HG02763 (cell line): ENCODE measurements around the gene SMAD7.

Experiments used
- ATAC-seq: cut with Tn5 transposase; IDR thresholded peaks from one replicate; pipeline ENCODE4 v1.9.1; 2021; ENCODE audit warnings: mild to moderate bottlenecking, moderate library complexity; ENCODE audit not compliant: unreplicated experiment

Gene SMAD7, protein sequence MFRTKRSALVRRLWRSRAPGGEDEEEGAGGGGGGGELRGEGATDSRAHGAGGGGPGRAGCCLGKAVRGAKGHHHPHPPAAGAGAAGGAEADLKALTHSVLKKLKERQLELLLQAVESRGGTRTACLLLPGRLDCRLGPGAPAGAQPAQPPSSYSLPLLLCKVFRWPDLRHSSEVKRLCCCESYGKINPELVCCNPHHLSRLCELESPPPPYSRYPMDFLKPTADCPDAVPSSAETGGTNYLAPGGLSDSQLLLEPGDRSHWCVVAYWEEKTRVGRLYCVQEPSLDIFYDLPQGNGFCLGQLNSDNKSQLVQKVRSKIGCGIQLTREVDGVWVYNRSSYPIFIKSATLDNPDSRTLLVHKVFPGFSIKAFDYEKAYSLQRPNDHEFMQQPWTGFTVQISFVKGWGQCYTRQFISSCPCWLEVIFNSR

DNA sequence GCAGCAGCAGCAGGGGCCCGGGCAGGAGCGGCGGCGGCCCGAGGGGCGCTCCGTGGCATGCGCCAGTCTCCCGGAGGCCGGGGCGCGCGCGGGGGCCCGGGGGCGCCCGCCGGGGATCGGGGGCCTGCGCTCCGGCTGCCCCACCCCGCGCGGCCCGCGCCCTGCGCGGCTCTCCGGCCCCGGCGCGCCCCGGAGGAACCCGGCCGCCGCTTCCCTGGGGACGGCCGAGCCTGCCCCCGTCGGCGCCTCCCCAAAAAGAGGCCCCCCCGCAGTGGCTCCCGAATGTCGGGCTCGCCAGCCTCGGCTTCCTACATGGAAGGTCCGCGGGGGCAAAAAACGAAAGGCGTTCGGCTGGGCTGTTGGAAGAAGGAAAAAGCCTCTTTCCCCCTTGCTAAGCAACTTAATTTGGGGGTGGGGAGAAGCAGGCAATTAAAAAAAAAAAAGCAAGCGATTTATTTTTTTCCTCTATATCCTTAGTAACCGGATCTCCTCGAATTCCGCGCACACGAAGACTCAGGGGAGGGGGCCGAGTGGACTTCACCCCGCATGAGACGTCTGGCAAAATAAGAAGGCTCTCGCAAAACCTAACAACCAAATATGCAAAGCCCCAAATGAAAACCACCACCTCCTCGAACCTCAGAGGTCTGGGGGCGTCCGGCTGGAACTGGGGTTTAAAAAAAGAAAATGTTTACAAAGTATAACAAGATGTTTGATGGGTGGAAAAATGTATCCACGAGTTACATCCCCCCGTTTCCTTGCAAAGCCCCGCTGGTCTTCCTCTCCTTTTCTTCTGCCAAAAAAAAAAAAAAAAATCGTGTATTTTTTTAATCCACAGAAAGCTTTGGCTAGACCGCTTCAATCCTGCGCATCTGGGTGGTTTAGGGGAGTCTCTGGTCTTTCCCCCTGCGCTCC, at the start of gene SMAD7:
Gene SMAD7 (minus strand): TSS at position 430 of the 912 bp plus-strand sequence. CDS start 541 bp downstream, outside the sequence.
- ATAC-seq: no peak

DNA sequence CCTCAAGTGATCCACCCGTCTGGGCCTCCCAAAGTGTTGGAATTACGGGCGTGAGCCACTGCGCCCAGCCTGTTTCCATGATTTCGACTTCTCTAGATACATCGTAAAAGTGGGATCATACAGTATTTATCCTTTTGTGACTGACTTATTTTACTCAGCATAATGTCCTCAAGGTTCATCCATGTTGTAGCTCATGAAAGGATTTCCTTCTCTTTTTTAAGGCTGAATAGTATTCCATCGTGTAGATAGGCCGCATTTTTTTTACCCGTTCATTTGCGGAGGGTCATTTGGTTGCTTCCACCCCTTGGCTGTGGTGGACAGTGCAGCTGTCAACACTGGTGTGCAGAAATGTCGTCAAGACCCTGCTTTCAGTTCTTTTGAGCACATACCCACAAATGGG, 48.8 kb upstream of the SMAD7 start:
- no peak for ATAC-seq

DNA sequence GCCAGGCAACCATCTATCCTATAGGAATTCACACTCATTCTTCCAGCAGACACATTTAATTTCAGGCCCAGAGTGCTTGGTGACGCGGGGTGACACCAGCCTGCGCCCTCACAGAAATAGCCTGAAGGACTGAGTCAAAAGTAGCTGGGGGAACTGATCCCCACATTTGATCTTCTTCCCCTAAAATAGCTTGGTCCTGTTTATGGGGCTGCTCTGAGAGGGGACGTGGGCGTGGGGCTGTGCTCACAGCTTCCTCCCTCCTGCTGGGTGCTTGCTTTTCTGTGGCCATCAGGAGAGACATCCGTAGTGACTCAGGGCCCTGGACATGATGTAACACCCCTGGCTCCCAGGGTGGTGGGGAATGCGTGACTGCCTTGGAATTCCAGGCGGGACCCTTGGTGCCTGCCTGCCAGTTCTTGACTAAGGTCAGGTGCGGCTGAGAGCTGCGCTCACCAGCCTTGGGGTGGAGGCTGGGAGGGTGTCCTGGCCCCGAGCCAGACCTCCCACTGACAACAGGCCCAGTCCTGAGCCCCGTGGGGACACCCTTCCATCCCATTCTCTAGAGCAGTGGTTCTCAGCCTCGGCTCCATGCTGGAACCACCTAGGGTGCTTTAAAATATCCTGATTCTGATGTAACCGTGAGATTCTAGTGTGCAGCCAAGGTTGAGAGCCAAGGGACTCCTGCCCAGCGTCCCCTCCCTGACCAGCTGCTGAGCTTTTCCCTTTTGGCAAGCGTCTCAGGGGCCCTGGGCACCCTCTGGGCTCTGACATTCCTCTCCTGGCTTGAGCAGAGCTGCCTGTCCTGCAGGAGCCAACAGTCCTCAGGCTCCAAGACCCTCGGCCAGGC, 47.4 kb upstream of the SMAD7 start:
- ATAC-seq: no peak

DNA sequence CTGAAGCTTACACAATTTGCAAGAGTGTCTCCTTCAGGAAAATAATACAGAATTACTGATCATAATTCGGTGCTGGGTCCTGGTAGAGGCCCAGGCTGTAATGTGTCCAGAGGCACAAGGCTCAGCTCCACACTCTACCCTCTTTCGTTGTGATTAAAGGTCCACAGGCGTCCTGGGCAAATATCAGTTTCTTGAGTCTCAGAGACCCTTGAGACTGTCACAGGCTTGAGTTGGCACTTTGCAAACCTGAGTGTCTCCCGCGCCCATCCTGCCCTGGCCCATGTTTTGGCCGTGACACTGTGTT, 46.9 kb upstream of the SMAD7 start:
- no peak for ATAC-seq

DNA sequence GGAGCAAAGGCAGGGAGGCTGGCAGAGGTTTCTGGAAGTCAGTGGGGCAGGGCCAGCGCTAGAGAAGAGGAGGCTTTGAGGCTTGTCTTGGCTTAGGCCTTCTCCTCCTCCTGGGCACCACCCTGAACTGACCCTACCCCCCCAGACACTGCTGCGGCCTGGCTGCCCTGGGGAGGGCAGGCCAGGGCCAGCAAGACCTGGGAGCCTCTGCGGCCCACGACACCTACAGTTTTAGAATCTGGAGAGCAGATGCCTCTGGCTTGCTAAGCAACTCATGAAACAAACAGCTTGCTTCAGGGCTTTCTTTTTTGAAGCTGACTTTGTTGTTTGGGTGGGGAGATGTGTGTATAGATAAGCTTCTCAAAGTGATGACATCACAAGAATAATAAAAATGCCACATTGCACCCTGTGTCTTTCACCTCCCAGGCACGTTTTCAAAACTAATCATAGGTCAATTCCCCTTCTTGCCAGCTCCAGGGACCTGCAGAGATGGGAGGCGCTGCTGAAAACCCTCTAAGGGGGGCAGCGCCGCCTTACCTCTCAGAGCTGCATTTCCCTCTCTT, 46.2 kb upstream of the SMAD7 start:
- ATAC-seq: no peak

DNA sequence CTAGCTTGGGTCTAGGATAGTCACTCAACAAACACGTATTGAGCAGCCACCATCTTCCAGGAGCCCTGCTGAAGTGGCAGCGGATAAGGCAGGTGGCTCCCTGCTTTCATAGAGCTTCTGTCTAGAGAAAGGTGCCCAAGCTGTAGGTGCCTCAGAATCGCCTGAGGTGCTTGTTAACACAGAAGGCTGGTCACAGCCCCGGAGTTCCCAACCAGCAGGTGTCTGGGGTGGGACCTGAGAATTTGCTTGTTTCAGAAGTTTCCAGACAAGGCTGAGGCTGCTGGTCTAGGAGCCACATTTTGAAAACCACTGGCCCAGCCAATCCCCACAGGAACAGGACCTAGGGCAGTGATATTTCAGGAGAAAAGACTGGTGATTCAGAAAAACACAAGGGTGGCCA, 45.3 kb upstream of the SMAD7 start:
- no peak for ATAC-seq

DNA sequence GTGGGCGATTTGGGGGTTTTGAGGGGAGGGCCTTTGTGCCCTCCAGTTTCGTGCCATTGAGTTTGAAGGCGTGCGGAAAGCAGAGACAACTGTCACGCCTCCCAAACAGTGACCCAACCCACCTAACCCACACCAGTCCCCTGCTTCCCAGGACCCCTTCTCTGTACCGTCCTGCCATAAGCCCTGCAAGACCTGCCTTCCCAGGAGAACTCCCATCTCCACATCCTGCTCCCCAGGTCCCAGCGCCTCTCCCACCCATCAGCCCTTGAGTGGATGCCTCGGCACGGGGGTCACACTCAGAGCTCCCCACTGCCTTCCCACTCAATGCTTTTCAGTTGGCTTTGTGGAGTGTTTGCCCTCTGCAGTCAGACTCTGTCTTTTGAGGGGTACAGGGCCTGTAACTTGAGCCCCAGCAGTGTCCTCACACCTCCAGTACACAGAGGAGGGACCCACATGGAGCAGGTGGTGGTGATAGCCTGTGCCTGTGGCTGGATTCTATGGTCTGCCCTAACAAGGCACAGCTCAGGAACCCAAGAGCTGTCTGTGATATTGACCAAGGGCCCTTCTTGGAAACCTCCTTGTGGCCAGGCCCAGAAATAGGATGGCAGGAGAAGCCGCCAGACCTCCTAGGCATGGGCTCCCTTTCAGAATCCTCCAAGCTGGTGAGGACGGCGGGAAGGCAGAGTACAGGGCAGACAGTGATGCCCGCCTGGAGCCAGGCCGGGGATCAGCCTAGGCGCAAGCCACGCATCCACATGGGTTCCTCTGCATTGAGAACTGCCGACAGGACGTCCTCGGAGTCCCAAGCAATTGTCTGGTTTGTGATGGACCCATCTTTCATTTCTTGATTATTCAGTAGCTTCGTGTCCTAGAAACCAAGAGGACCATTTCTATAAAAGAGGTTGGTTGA, 44.4 kb upstream of the SMAD7 start:
- ATAC-seq: no peak

DNA sequence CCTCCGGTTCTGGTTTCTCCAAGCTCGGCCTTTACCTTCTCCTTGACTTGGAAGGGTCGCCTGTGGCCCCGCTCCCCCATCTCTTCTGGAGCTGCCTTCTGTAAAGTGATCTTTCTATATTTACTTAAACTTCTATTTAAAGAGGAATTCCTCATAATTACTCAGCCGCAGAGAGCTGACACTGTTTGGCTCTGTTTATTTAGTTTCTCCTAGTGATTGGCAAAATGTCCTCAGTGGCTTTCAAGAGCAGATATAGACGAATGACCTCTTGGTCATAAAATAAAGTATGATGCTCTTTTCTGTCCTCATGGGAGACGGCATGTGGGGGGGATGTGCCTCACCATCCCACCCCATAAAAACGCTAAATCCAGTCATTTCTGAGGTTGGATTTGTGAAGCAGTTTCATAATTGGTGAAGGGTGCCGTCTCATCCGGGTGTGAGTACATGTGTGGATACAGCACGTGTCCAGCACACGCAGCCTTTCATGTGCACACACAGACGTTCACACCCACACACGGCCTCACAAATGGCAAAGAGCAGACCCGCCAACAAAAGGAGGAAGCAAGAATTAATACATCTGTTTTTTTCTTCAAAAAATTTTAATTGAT, 43.4 kb upstream of the SMAD7 start:
- ATAC-seq: no peak

DNA sequence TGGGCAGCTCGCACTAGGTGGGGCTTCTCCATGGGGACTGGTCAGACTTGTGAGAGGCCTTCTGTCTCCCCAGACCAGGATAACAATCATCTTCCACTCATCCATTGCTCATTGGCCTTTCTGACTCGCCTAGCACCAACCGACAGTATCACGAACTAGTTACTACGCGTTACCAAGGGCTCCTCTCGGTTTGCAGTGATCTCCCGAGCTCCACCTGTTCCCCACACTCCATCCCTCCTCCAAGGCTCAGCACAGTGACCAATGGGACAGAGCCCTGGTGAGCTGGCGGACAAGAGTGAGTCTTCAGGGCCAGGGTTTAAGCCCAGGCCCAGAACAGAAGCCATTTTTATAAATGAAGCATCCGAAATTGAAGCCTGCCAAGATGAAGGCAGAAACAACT, 42.8 kb upstream of the SMAD7 start:
- ATAC-seq: no peak

DNA sequence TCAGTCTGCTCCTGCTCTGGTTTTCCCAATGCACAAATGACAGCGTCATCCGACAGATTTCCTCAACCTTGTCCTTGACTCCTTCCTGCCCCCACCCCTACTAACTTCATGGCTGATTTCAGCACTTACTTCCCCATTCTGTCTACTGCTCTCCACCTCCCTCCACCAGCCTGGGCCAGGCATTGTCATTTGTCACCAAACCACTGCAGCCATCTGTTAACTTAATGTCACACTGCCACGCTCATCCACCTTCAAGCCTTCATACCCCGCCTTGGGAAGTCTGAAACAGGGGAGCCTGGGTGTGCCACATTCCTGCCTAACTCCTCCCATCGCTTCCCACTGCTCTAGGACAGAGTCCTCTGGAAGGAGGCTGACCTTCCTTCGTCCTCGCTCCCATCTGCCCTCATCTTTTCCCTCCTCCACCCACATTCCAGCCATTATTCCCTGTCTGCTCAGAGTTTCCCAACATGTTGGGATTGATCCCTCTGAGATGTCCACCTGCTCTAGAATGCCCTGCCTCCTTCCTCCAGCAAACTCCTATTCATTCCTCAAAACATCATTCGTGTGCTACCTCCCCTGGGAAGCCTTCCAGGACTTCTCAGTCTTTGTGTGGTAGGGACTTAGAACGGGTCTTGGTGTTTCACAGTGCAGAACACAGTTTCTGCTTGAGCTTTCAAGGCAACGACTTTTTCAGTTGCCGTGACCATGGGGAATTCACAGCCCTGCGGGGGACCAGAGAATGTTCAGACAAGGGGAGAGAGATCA, 42.2 kb upstream of the SMAD7 start:
- no peak for ATAC-seq

DNA sequence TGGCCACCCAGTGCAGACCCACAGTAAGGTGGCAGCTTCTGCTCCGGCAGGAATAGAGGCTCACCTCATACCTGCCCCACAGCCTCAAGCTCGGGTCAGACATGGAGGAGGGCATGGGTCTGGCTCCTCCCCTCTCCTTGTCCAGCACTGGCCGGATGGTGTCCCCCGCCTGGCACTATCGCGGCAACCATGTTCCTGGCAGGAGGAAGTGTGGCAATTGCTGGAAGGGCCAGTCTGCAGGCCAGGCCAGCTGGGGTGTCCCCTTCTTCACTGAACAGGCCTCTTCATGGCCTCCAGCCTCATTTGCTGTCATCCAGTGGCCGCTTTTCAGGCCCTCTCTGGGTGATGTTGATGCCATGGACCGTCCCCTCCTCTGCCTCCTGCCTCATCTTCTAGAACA, 41.4 kb upstream of the SMAD7 start:
- no peak for ATAC-seq

DNA sequence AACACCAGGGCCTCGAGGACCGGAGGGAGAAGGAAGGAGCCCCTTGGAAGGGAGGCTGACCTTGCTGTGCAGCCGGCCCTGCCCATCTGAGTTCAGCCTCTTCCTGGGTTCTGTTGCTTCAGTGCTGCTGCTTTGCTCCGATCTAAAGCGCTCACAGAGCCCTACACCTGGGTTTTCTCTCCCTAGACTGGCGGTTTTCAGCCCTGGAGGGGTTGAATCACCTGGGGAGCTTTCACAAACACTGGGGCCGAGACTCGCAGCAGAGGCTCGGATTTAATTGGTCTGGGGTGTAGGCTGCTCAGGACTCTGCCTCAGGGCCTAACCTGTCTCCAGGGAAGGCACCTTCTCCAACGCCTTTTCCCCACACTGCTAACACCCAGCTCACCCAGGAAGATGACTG, 40.9 kb upstream of the SMAD7 start:
- ATAC-seq: no peak

DNA sequence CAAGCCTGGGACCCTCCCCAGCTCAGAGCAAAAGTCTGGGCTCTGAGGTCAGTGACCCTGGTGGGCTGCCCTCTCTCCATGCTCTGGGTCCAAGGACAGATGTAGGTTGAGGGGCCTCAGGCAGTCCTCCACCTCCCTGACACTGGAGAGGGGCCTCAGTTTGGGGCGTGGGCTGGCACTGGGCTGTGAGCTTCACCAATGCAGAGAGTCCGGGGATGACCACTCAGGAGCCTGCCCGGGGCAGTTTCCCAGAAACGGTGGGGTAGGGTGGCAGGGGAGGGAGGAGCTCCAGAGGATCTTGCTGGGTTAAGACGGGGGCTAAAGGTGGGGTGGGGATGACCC, 40.5 kb upstream of the SMAD7 start:
- ATAC-seq: no peak

DNA sequence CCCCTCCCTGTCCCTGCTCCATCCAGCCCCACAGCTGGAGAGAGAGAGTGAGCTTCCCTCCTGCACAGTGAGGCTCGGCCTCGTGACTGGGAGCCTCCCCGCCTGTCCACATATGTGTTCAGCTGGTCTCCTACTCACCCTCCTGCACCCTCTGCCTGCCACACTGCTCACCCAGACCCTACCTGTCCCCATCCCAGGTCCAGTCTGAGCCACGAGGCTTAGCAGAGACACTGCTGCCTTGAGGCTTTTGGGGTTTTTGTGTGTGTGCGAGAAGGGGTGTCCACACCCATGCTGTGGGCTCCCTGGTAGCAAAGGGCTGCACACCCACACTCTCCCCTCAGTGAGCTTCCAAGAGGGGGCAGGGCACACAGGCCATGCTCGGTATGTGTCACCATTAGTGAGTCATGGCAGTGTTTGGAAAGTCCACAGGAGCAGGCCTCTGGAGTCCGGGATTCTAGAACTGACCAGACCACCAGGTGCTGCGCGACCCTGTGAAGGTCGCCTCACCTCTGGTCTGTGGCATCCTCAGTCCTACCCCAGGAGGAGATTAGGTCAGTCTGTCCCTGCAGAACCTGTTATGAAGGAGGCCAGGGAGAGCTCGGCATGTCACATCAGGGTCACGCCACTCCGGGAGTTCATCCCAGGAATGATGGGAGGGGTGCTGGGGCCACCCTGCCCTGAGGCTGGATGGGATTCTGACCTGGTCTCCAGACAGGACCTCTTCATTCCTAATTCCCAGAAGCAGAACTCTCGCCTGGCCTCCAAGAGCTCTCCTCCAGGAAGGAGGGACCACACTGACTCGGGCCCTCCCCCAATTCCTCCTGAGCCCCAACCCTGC, 39.9 kb upstream of the SMAD7 start:
- ATAC-seq: no peak

DNA sequence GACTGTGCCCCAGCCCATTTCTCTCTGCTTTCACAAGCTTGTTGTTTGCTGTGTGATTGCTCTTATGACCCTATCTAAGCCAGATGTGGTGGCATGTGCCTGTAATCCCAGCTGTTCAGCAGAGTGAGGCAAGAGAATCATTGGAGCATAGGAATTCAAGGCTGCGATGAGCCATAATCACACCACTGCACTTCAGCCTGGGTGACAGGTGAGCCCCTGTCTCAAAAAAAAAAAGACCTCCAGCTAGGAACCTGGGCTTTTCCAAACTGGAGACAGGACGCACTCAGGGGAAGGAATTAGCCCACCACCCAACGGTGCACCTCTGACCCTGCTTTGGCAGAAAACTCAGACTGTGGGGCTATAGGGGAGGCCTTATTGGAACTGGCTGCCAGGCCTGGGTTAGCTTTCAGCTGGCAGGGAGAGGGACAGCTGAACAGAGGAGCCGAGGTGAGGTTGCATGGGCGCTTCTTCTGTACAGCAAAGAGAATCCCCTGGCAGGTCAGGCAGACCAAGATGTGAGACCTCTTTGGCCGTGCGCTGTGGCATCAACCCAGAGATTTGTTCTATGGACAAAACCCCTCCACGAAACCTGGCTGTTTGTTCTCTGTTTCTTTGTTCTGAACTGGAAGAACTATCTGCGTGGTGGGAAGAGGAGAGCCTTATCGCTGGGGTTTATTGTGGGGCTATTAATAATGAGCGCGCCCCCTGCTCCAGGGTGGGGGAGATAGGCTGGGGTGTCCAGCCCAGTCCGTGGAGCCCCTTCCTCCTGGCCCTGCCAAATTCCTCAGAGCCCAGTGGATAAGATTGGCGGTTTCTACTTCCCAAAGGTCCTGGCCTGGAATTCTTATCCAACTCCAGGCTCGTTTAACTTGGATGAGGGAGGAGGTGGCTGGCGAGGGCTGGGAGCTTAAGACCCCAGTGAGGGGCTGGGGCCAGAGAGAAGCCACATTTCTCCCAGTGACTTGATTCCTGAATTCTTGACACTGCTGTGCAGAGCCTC, 38.8 kb upstream of the SMAD7 start:
- ATAC-seq: no peak

DNA sequence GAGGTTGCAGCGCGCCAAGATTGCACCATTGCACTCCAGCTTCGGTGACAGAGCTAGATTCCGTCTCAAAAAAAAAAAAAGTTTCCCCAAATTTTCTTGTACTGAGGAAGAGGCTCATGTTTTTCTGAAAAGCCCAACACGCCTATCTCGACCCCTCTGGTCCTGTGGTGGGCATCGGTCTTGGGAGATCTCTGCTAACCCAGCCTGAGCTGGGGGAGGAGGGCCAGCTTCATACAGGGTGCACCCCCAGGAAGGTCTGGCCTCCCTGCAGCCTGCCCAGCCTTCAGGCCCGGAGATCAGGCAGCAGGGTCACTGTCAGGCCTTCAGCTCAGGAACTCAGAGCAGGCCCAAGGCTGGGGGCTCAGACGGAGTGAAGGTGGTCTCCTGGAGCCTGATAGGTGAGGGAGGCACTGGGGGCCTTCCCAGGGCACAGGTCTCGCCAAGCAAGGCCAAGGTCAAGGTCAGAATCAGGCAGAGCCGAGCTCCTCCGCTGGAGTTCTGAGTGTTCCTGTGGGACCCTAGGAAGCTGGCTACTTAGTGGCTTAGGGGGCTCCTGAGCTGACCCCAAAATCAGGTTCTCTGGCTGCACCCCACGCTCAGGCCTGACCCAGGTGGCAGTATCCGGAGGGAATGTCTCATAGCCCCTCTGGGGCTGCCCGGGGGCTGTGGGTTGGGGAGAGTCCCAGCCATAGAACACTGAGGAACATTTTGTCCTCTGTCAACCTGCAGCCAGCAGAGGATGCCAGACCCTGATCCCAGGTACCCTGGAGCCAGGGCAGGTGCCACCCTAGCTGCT, 37.9 kb upstream of the SMAD7 start:
- ATAC-seq: no peak
